K562 (cell line): ENCODE data around the gene ZMYM4. TPM values are rescaled to one million over a fixed set of nuclear protein-coding genes. Genes with fewer than 3 reads are reported as not detected.

Source experiments
- ATAC-seq: fragments of 200-7000 bp; cut with Tn5 transposase; 3 replicates; pipeline ENCODE4 v1.9.1; 2020; ENCODE audit warnings: moderate library complexity
- BruUV-seq: library from RNA; stranded (reverse); fragments of 400-500 nt; replicated peaks from 2 replicates; lab custom pipeline; 2021; lab: Mats Ljungman, UMichigan
- CTCF ChIA-PET: fragments of 300-600 bp; formaldehyde crosslinking; extraction: SDS; loops from one replicate; lab custom pipeline; 2021; ENCODE audit warnings: low intra/inter-chr PET ratio; lab: Yijun Ruan, JAX
- POLR2A ChIA-PET: fragments of 300-600, 350-650 bp; sonication (Branson Sonifier 250); formaldehyde crosslinking; extraction: SDS; loops from one replicate; lab custom pipeline; 2021; ENCODE audit warnings: antibody characterized with exemption, inconsistent platforms; lab: Yijun Ruan, JAX
- DNase-seq, 4 experiments: peaks; one replicate each; pipeline versions ENCODE4 v3.0.0 to v3.0.0-alpha.2; 2011 to 2018; ENCODE audit warnings: low spot score in 3 of 4, mixed read lengths in 3 of 4; ENCODE audit errors: extremely low read depth in 1 of 4
- FAIRE-seq: peaks from 2 replicates; lab custom pipeline; 2011; peaks lifted over from hg19 to GRCh38; lab: Jason Lieb, UNC
- H2AFZ ChIP-seq: 2 replicates; pipeline ENCODE4 v1.6.0; 2011; ENCODE audit warnings: low read depth, low read length, control low read depth, inconsistent platforms
- H3K27ac ChIP-seq: fragments of 200-600 bp; 3 replicates; pipeline ENCODE4 v1.8.0; 2011; ENCODE audit warnings: low read depth, mild to moderate bottlenecking, control low read depth, inconsistent platforms, low read length, moderate library complexity, mixed read lengths; ENCODE audit errors: extremely low read depth
- H3K27me3 ChIP-seq, 2 experiments: fragments of 300-600 bp in 1 of 2; 2 replicates in 1 of 2; 3 replicates in 1 of 2; pipeline versions ENCODE4 v1.6.0 to v1.8.0; 2011; ENCODE audit warnings: inconsistent platforms in 2 of 2, low read length in 2 of 2, mild to moderate bottlenecking in 1 of 2, mixed read lengths in 1 of 2, moderate library complexity in 1 of 2; ENCODE audit not compliant: control insufficient read depth in 2 of 2, insufficient read depth in 2 of 2
- H3K36me3 ChIP-seq: fragments of 300-600 bp; 3 replicates; pipeline ENCODE4 v1.8.0; 2011; ENCODE audit warnings: mild to moderate bottlenecking, low read length, inconsistent platforms; ENCODE audit not compliant: control insufficient read depth, insufficient read depth
- H3K4me1 ChIP-seq, 2 experiments: fragments of 200-600 bp in 1 of 2; replicated peaks in 1 of 2; 2 replicates in 1 of 2; 3 replicates in 1 of 2; pipeline versions ENCODE4 v1.5.1 to v1.8.0; 2011; ENCODE audit warnings: inconsistent platforms in 2 of 2, low read length in 2 of 2, mild to moderate bottlenecking in 1 of 2, mixed read lengths in 1 of 2, moderate library complexity in 1 of 2; ENCODE audit not compliant: control insufficient read depth in 2 of 2, insufficient read depth in 2 of 2
- H3K4me2 ChIP-seq: 2 replicates; pipeline ENCODE4 v1.6.1; 2011; ENCODE audit warnings: low read length, control low read depth, inconsistent platforms, mixed read lengths; ENCODE audit not compliant: insufficient read depth
- H3K4me3 ChIP-seq: fragments of 200-600 bp; sonication (generic), shearing (Covaris generic); 2 replicates; pipeline ENCODE4 v1.5.1; 2016; ENCODE audit warnings: control low read depth, inconsistent platforms
- H3K79me2 ChIP-seq: fragments of 200-600 bp; 3 replicates; pipeline ENCODE4 v1.8.0; 2011; ENCODE audit warnings: low read length, inconsistent platforms; ENCODE audit not compliant: control insufficient read depth, insufficient read depth
- H3K9ac ChIP-seq, 2 experiments: 2 replicates each; pipeline versions ENCODE4 v1.6.0 to v1.6.1; 2011; ENCODE audit warnings: low read depth in 2 of 2, low read length in 2 of 2, control low read depth in 1 of 2, inconsistent platforms in 1 of 2, mild to moderate bottlenecking in 1 of 2, mixed read lengths in 1 of 2; ENCODE audit not compliant: insufficient read depth in 1 of 2
- H3K9me1 ChIP-seq: one replicate; pipeline ENCODE4 v1.6.0; 2011; ENCODE audit warnings: inconsistent platforms, mild to moderate bottlenecking, low read length, moderate library complexity; ENCODE audit not compliant: control insufficient read depth, insufficient read depth
- H3K9me3 ChIP-seq: replicated peaks from 2 replicates; pipeline ENCODE4 v1.5.1; 2011; ENCODE audit warnings: low read depth, low read length, inconsistent platforms; ENCODE audit not compliant: control insufficient read depth, insufficient read depth
- H4K20me1 ChIP-seq: replicated peaks from 2 replicates; pipeline ENCODE4 v1.6.1; 2011; ENCODE audit warnings: low read length, inconsistent platforms, mixed read lengths; ENCODE audit not compliant: control insufficient read depth, insufficient read depth
- ATF1 ChIP-seq, 2 experiments: fragments of 450-650 bp in 1 of 2; IDR thresholded peaks; 2 replicates each; pipeline ENCODE4 v1.6.1; 2016; ENCODE audit warnings: missing compliant biosample characterization in 1 of 2, missing genetic modification characterization in 1 of 2
- BRD4 ChIP-seq: fragments of 200-600 bp; sonication (generic); IDR thresholded peaks from 2 replicates; pipeline ENCODE4 v1.6.1; 2017; ENCODE audit warnings: inconsistent platforms
- CLOCK ChIP-seq: fragments of 250-450 bp; sonication (Bioruptor Pico); IDR thresholded peaks from 2 replicates; pipeline ENCODE4 v1.4.0; 2020; ENCODE audit warnings: mild to moderate bottlenecking, moderate library complexity, borderline replicate concordance
- MCM3 ChIP-seq: fragments of 450-650 bp; IDR thresholded peaks from 2 replicates; pipeline ENCODE4 v1.6.1; 2016
- PHF8 ChIP-seq: fragments of 200-600 bp; sonication (generic); IDR thresholded peaks from 2 replicates; pipeline ENCODE4 v1.6.1; 2012; ENCODE audit warnings: mixed run types, mild to moderate bottlenecking, inconsistent platforms, low read length, moderate library complexity, borderline replicate concordance
- POLR2B ChIP-seq: fragments of 450-650 bp; IDR thresholded peaks from 2 replicates; pipeline ENCODE4 v1.6.1; 2018; ENCODE audit warnings: low read depth; ENCODE audit not compliant: partially characterized antibody
- POLR2H ChIP-seq: IDR thresholded peaks from 2 replicates; pipeline ENCODE4 v1.6.1; 2016; ENCODE audit warnings: missing genetic modification characterization, low read depth, mild to moderate bottlenecking, control low read depth, missing compliant biosample characterization, moderate library complexity
- PTBP1 ChIP-seq: fragments of 200-400 bp; formaldehyde crosslinking; IDR thresholded peaks from 2 replicates; pipeline ENCODE4 v1.6.1; 2017; ENCODE audit warnings: low read depth, low read length
- SETDB1 ChIP-seq: IDR thresholded peaks from one replicate; pipeline ENCODE4 v1.6.1; 2012; ENCODE audit warnings: low read length, control low read depth, inconsistent platforms
- SPI1 ChIP-seq: IDR thresholded peaks from 2 replicates; pipeline ENCODE4 v1.6.1; 2011; ENCODE audit warnings: low read depth, low read length, control low read depth, borderline replicate concordance
- THRB ChIP-seq: fragments of 450-650 bp; formaldehyde crosslinking; conservative IDR thresholded peaks from 2 replicates; pipeline ENCODE4 v1.4.0; 2022; ENCODE audit warnings: mild to moderate bottlenecking, missing genetic modification characterization
- ZBTB17 ChIP-seq: fragments of 450-650 bp; formaldehyde crosslinking; IDR thresholded peaks from 2 replicates; pipeline ENCODE4 v1.4.0; 2020; ENCODE audit warnings: mild to moderate bottlenecking
- ZKSCAN8 ChIP-seq: fragments of 200-800 bp; sonication (Bioruptor generic); IDR thresholded peaks from 2 replicates; pipeline ENCODE4 v1.6.1; 2016; ENCODE audit warnings: missing genetic modification characterization, missing compliant biosample characterization
- ZNF584 ChIP-seq: fragments of 200-800 bp; sonication (Bioruptor generic); IDR thresholded peaks from 2 replicates; pipeline ENCODE4 v1.6.1; 2016; ENCODE audit warnings: low read depth, mild to moderate bottlenecking, missing genetic modification characterization, missing compliant biosample characterization
- WGBS: fragments of 100-300 bp; shearing (Covaris generic); methylation state at CpG from one replicate; pipeline ENCODE4 v1.1.6; 2016; ENCODE audit warnings: low coverage, mixed read lengths; ENCODE audit not compliant: insufficient coverage; ENCODE audit errors: missing lambda C conversion rate; 5-methylcytosine and 5-hydroxymethylcytosine counted together
- in situ Hi-C: fragments of 300-500 bp; cut with MboI; formaldehyde crosslinking; loops from 4 replicates; pipeline ENCODE4 v1.15.0; 2018; ENCODE audit warnings: inconsistent platforms, mixed read lengths
- intact Hi-C: fragments of 100-400 bp; cut with micrococcal nuclease; formaldehyde crosslinking; loops from 2 replicates; pipeline ENCODE4 v1.14.2; 2022
- polyA plus RNA-seq, 8 experiments: library from polyadenylated mRNA; depleted of rRNA in 4 of 8; stranded (reverse) in 5 of 8; unstranded in 3 of 8; fragments of >200 nt; fragmentation: Nextera tagmentation in 2 of 8; fragmentation: Illumina TruSeq in 1 of 8; extraction: Ambion mirVana in 2 of 8; extraction: Trizol in 1 of 8; gene quantifications; 2 replicates each; pipeline versions ENCODE4 v1.2.1 to v1.2.3, GENCODE V29; 2011 to 2014; ENCODE audit warnings: inconsistent platforms in 1 of 8, missing spikeins in 1 of 8
- total RNA-seq, 7 experiments: library from RNA; depleted of rRNA in 6 of 7; stranded (reverse); fragments of >200 nt in 6 of 7; fragmentation: Illumina TruSeq in 2 of 7; extraction: Trizol in 2 of 7; gene quantifications; 2 replicates each; pipeline versions ENCODE4 v1.2.1 to v1.2.3, GENCODE V29; 2011 to 2021; ENCODE audit warnings: low replicate concordance in 1 of 7
- TF ChIP-seq, protein P1 (sequence below): fragments of 450-650 bp; IDR thresholded peaks from 2 replicates; pipeline ENCODE4 v1.6.1; 2016; ENCODE audit warnings: mild to moderate bottlenecking
- TF ChIP-seq, protein P2 (sequence below): sonication (generic); formaldehyde crosslinking; IDR thresholded peaks from 2 replicates; pipeline ENCODE4 v1.8.0; 2023; ENCODE audit warnings: mild to moderate bottlenecking, missing genetic modification reagents

The ZMYM4 gene
- total and polyA plus RNA-seq, 9 of the 15 experiments (the other 6 are each of a cell fraction or from before 2014, with no cell fraction given) = 15.2 to 77.2 (median 63.3) TPM

DNA sequence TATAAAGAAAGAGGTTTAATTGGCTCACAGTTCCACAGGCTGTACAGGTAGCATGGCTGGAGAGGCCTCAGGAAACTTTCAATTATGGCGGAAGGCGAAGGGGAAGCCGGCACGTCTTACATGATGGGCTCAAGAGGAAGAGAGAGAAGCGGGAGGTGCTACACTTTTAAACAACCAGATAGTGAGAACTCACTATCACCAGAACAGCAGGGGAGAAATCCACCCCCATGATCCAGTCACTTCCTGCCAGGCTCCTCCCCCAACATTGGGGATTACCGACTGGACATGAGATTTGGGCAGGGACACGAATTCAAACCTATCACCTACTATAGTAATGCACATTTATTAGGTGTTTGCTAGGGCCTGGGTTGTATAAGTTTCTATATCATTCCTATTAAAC lies 117.8 kb downstream of the ZMYM4 start:
- intact Hi-C loops = no loop called here
- H3K4me2 ChIP-seq = no peak overlapping the region
- in situ Hi-C loops = no loop called here
- CTCF ChIA-PET = no interaction called here
- POLR2A ChIA-PET = no interaction called here
- H3K36me3 ChIP-seq = peaks cover 62% of the 10 kb centered on the region
- H3K4me1 ChIP-seq = peaks cover 5 to 7% of the 10 kb centered on the region in 2 experiments; a peak in 3 of 5 replicates
- H2AFZ ChIP-seq = no peak overlapping the region
- no peak overlapping the region for H3K4me3 ChIP-seq
- H3K9ac ChIP-seq = no peak overlapping the region
- FAIRE-seq (no peak), DNase-seq (peak in 1 of 4 experiments; percentile 22), ATAC-seq (no peak)
- 86% methylated on average over 7 of the region's 7 CpGs for WGBS
- no peaks in the 10 kb centered on the region for H3K9me1 ChIP-seq
- H3K79me2 ChIP-seq = no peaks in the 10 kb centered on the region
- no peaks in the 10 kb centered on the region for H4K20me1 ChIP-seq
- H3K9me3 ChIP-seq = no peaks in the 10 kb centered on the region
- no peaks in the 10 kb centered on the region for H3K27me3 ChIP-seq
- H3K27ac ChIP-seq = no peak overlapping the region
- no TSS peak for BruUV-seq
- TF ChIP-seq ZNF584 (CRISPR knock-in tag) (no peak), ATF1 (CRISPR knock-in tag; IDR thresholded peaks at IDR 0.05) (no peak), ATF1 (tag; IDR thresholded peaks at IDR 0.05) (no peak), PHF8 (no peak), POLR2B (no peak), CLOCK (no peak), SPI1 (0 out of 2 replicates have a peak, but pooled peaks have one; percentile 12), ZBTB17 (CRISPR knock-in tag) (no peak), SETDB1 (no peak), ZKSCAN8 (CRISPR knock-in tag) (no peak), MCM3 (no peak), BRD4 (no peak), POLR2H (tag) (no peak), PTBP1 (no peak), THRB (CRISPR knock-in tag) (no peak)
- TF ChIP-seq, protein P1, sequence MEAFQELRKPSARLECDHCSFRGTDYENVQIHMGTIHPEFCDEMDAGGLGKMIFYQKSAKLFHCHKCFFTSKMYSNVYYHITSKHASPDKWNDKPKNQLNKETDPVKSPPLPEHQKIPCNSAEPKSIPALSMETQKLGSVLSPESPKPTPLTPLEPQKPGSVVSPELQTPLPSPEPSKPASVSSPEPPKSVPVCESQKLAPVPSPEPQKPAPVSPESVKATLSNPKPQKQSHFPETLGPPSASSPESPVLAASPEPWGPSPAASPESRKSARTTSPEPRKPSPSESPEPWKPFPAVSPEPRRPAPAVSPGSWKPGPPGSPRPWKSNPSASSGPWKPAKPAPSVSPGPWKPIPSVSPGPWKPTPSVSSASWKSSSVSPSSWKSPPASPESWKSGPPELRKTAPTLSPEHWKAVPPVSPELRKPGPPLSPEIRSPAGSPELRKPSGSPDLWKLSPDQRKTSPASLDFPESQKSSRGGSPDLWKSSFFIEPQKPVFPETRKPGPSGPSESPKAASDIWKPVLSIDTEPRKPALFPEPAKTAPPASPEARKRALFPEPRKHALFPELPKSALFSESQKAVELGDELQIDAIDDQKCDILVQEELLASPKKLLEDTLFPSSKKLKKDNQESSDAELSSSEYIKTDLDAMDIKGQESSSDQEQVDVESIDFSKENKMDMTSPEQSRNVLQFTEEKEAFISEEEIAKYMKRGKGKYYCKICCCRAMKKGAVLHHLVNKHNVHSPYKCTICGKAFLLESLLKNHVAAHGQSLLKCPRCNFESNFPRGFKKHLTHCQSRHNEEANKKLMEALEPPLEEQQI = peak; percentile 89
- TF ChIP-seq, protein P2, sequence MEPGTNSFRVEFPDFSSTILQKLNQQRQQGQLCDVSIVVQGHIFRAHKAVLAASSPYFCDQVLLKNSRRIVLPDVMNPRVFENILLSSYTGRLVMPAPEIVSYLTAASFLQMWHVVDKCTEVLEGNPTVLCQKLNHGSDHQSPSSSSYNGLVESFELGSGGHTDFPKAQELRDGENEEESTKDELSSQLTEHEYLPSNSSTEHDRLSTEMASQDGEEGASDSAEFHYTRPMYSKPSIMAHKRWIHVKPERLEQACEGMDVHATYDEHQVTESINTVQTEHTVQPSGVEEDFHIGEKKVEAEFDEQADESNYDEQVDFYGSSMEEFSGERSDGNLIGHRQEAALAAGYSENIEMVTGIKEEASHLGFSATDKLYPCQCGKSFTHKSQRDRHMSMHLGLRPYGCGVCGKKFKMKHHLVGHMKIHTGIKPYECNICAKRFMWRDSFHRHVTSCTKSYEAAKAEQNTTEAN = no peak
